ENCODE data around the gene PHF2.

The PHF2 gene

GRCh38 chr9:93593144-93593658 is 16.8 kb downstream of the PHF2 start:
- Histone ChIP-seq H3K36me3 (ENCODE audit: control insufficient read depth in 2 of 2, insufficient read depth in 2 of 2, low read length in 2 of 2) (peaks cover 0 to 2% of the 10 kb centered on the region in 2 donors), H3K4me1 (ENCODE audit: control insufficient read depth, insufficient read depth, low read length) (peaks cover 38% of the 10 kb centered on the region), H3K27me3 (ENCODE audit: control insufficient read depth in 1 of 2, insufficient read depth in 2 of 2, low read length in 2 of 2) (no peaks in the 10 kb centered on the region), H3K9me3 (ENCODE audit: control insufficient read depth in 2 of 2, low read length in 2 of 2) (no peaks in the 10 kb centered on the region), H3K27ac (ENCODE audit: low read length) (no peak overlapping the region), H3K9ac (ENCODE audit: low read length in 2 of 2) (no peak overlapping the region), H3K4me3 (ENCODE audit: low read length in 2 of 2) (no peak overlapping the region)

DNA sequence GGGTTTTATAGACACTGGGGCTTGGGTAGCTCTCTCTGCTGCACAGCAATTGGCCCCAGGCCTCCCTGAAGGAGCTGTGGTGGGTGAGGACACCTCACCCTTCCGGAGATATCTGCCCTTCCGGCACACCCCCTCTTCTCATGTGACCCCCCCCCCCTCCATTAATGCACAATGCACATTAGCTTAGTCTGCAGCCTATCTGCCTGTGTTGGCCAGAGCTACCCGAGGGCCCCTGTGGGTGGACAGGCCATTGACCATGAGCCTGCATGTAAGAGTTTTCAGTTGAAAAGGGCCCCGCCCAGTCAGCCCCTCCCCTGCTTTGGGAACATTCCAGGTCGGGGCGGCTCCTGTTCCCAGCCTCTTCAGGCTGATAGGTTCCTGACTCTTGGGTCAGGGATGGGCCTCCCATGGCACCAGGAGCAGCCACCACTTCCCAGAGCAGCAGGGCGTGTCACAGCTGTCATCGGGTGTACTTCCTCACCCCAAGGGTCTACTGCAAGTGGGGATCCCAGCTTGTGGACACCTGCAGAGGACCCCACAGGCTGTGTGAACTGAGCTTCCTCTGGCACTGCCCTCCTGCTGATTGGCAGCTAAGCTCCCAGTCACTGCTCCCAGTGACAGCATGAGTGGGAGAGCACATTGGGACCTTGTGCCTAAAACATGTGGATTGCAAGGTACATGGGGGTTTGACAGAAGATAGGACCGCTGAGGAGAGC is 17.8 kb downstream of the PHF2 start:
- no peak overlapping the region for H3K27ac ChIP-seq (ENCODE audit: low read length)
- peaks cover 0 to 4% of the 10 kb centered on the region in 2 donors for H3K36me3 ChIP-seq (ENCODE audit: control insufficient read depth in 2 of 2, insufficient read depth in 2 of 2, low read length in 2 of 2)
- no peaks in the 10 kb centered on the region for H3K9me3 ChIP-seq (ENCODE audit: control insufficient read depth in 2 of 2, low read length in 2 of 2)
- H3K27me3 ChIP-seq (ENCODE audit: control insufficient read depth in 1 of 2, insufficient read depth in 2 of 2, low read length in 2 of 2): no peaks in the 10 kb centered on the region
- H3K4me1 ChIP-seq (ENCODE audit: control insufficient read depth, insufficient read depth, low read length): peaks cover 36% of the 10 kb centered on the region
- no peak overlapping the region for H3K9ac ChIP-seq (ENCODE audit: low read length in 2 of 2)
- no peak overlapping the region for H3K4me3 ChIP-seq (ENCODE audit: low read length in 2 of 2)

- Histone ChIP-seq H3K27me3 (ENCODE audit: control insufficient read depth in 1 of 2, insufficient read depth in 2 of 2, low read length in 2 of 2) (no peaks in the 10 kb centered on the region), H3K4me1 (ENCODE audit: control insufficient read depth, insufficient read depth, low read length) (peaks cover 39% of the 10 kb centered on the region), H3K9me3 (ENCODE audit: control insufficient read depth in 2 of 2, low read length in 2 of 2) (no peaks in the 10 kb centered on the region), H3K4me3 (ENCODE audit: low read length in 2 of 2) (no peak overlapping the region), H3K27ac (ENCODE audit: low read length) (no peak overlapping the region), H3K9ac (ENCODE audit: low read length in 2 of 2) (no peak overlapping the region), H3K36me3 (ENCODE audit: control insufficient read depth in 2 of 2, insufficient read depth in 2 of 2, low read length in 2 of 2) (peaks cover 0 to 4% of the 10 kb centered on the region in 2 donors)
These were observed 19.1 kb downstream of the PHF2 start for GRCh38 chr9:93595461-93595860.

DNA sequence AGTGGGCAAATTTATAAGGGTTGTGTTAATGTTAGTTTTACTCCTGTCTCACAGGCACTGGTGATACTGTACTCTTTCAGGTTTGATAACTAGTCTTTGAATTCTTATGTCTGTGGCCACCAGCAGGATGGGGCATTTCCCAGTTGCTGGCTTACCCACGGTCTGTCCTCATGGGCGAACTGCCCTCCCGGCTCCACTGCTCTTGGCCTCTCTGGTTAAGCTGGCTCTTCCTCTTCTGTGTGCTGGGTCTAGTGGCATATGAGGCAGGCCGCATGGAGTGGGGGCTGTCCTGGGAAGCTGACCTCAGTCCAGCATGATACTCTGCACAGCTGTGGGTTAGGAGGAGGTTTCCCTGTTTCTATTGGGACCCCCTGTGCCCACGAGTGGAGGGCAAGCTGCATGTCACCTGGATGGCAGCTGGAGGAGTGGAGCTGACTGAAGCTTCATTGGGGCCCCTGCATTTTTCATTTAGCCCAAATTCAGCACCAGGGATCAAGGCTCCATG is 19.5 kb downstream of the PHF2 start:
- Histone ChIP-seq H3K9ac (ENCODE audit: low read length in 2 of 2) (no peak overlapping the region), H3K4me3 (ENCODE audit: low read length in 2 of 2) (no peak overlapping the region), H3K27ac (ENCODE audit: low read length) (no peak overlapping the region), H3K27me3 (ENCODE audit: control insufficient read depth in 1 of 2, insufficient read depth in 2 of 2, low read length in 2 of 2) (no peaks in the 10 kb centered on the region), H3K4me1 (ENCODE audit: control insufficient read depth, insufficient read depth, low read length) (peaks cover 40% of the 10 kb centered on the region), H3K36me3 (ENCODE audit: control insufficient read depth in 2 of 2, insufficient read depth in 2 of 2, low read length in 2 of 2) (peaks cover 0 to 4% of the 10 kb centered on the region in 2 donors), H3K9me3 (ENCODE audit: control insufficient read depth in 2 of 2, low read length in 2 of 2) (no peaks in the 10 kb centered on the region)

DNA sequence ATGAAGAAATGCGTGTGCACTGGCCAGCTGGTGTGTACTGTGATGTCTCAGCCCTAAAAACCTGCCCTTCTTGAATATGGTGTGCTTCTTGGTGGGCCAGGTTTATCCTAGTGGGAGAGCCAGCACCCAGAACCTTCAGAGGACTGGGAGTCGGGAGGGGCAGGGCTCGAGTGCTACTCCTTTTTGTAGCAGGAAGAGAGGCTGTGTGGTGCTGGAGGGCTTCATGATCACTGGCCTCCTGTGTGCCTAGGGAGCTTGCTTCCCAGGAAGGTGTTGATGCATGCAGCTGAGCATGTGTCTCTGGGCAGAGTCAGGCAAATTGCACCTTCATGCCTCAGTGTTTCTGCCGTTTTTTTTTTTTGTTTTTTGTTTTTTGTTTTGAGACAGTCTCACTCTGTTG is 20.0 kb downstream of the PHF2 start:
- no peaks in the 10 kb centered on the region for H3K27me3 ChIP-seq (ENCODE audit: control insufficient read depth in 1 of 2, insufficient read depth in 2 of 2, low read length in 2 of 2)
- H3K4me3 ChIP-seq (ENCODE audit: low read length in 2 of 2): no peak overlapping the region
- peaks cover 39% of the 10 kb centered on the region for H3K4me1 ChIP-seq (ENCODE audit: control insufficient read depth, insufficient read depth, low read length)

GRCh38 chr9:93597142-93597706 is 20.8 kb downstream of the PHF2 start:
- Histone ChIP-seq H3K4me1 (ENCODE audit: control insufficient read depth, insufficient read depth, low read length) (peaks cover 34% of the 10 kb centered on the region), H3K27me3 (ENCODE audit: control insufficient read depth in 1 of 2, insufficient read depth in 2 of 2, low read length in 2 of 2) (no peaks in the 10 kb centered on the region), H3K4me3 (ENCODE audit: low read length in 2 of 2) (no peak overlapping the region), H3K9ac (ENCODE audit: low read length in 2 of 2) (no peak overlapping the region), H3K36me3 (ENCODE audit: control insufficient read depth in 2 of 2, insufficient read depth in 2 of 2, low read length in 2 of 2) (peaks cover 0 to 4% of the 10 kb centered on the region in 2 donors), H3K27ac (ENCODE audit: low read length) (no peak overlapping the region), H3K9me3 (ENCODE audit: control insufficient read depth in 2 of 2, low read length in 2 of 2) (no peaks in the 10 kb centered on the region)

More for the DNA sequence above, 20.0 kb downstream of the PHF2 start:
- H3K27ac ChIP-seq (ENCODE audit: low read length): no peak overlapping the region
- no peaks in the 10 kb centered on the region for H3K9me3 ChIP-seq (ENCODE audit: control insufficient read depth in 2 of 2, low read length in 2 of 2)
- H3K36me3 ChIP-seq (ENCODE audit: control insufficient read depth in 2 of 2, insufficient read depth in 2 of 2, low read length in 2 of 2): peaks cover 0 to 4% of the 10 kb centered on the region in 2 donors
- no peak overlapping the region for H3K9ac ChIP-seq (ENCODE audit: low read length in 2 of 2)

GRCh38 chr9:93597871-93598646 is 21.7 kb downstream of the PHF2 start:
- H3K27ac ChIP-seq (ENCODE audit: low read length): no peak overlapping the region
- H3K4me3 ChIP-seq (ENCODE audit: low read length in 2 of 2): no peak overlapping the region

DNA sequence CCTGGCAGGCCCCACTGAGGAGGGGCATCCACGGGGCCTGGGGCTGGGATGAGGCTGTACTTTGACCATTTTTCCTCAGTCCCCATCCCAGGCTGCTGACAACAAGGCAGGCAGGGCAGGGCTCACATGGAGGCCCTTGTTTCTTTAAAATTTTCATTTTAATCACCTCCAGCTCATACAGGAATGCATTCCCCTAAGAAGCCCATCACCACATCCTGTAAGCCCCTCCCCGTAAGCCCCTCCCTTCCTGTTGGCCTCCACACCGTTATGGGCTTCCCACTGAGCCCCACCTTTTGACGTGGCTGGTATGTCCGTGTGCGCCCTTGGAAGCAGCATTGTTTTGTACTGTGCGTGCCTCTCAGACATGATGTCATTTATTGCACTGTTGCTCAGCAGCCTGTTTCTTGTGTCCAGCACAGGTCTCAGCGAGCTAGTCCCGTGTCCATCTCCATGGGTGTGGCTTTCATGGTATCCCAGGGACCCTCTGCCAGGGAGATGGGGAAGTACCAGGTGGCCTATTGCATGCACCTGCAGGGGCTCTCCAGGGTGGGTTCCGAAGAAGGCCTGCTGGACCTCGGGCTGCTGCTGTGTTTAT is 22.4 kb downstream of the PHF2 start:
- Histone ChIP-seq H3K27ac (ENCODE audit: low read length) (no peak overlapping the region), H3K4me3 (ENCODE audit: low read length in 2 of 2) (no peak overlapping the region), H3K9ac (ENCODE audit: low read length in 2 of 2) (no peak overlapping the region), H3K36me3 (ENCODE audit: control insufficient read depth in 2 of 2, insufficient read depth in 2 of 2, low read length in 2 of 2) (peaks cover 0 to 4% of the 10 kb centered on the region in 2 donors), H3K9me3 (ENCODE audit: control insufficient read depth in 2 of 2, low read length in 2 of 2) (no peaks in the 10 kb centered on the region), H3K27me3 (ENCODE audit: control insufficient read depth in 1 of 2, insufficient read depth in 2 of 2, low read length in 2 of 2) (no peaks in the 10 kb centered on the region), H3K4me1 (ENCODE audit: control insufficient read depth, insufficient read depth, low read length) (peaks cover 33% of the 10 kb centered on the region)

More at GRCh38 chr9:93597871-93598646, 21.7 kb downstream of the PHF2 start:
- no peaks in the 10 kb centered on the region for H3K27me3 ChIP-seq (ENCODE audit: control insufficient read depth in 1 of 2, insufficient read depth in 2 of 2, low read length in 2 of 2)
- no peaks in the 10 kb centered on the region for H3K9me3 ChIP-seq (ENCODE audit: control insufficient read depth in 2 of 2, low read length in 2 of 2)
- peaks cover 0 to 4% of the 10 kb centered on the region in 2 donors for H3K36me3 ChIP-seq (ENCODE audit: control insufficient read depth in 2 of 2, insufficient read depth in 2 of 2, low read length in 2 of 2)
- H3K4me1 ChIP-seq (ENCODE audit: control insufficient read depth, insufficient read depth, low read length): peaks cover 31% of the 10 kb centered on the region
- no peak overlapping the region for H3K9ac ChIP-seq (ENCODE audit: low read length in 2 of 2)

GRCh38 chr9:93599571-93600403 is 23.4 kb downstream of the PHF2 start:
- Histone ChIP-seq H3K4me1 (ENCODE audit: control insufficient read depth, insufficient read depth, low read length) (peaks cover 31% of the 10 kb centered on the region), H3K9me3 (ENCODE audit: control insufficient read depth in 2 of 2, low read length in 2 of 2) (no peaks in the 10 kb centered on the region), H3K4me3 (ENCODE audit: low read length in 2 of 2) (no peak overlapping the region), H3K27me3 (ENCODE audit: control insufficient read depth in 1 of 2, insufficient read depth in 2 of 2, low read length in 2 of 2) (no peaks in the 10 kb centered on the region), H3K9ac (ENCODE audit: low read length in 2 of 2) (no peak overlapping the region), H3K27ac (ENCODE audit: low read length) (no peak overlapping the region), H3K36me3 (ENCODE audit: control insufficient read depth in 2 of 2, insufficient read depth in 2 of 2, low read length in 2 of 2) (peaks cover 0 to 4% of the 10 kb centered on the region in 2 donors)

- H3K27ac ChIP-seq (ENCODE audit: low read length): no peak overlapping the region
- H3K36me3 ChIP-seq (ENCODE audit: control insufficient read depth in 2 of 2, insufficient read depth in 2 of 2, low read length in 2 of 2): peaks cover 0 to 4% of the 10 kb centered on the region in 2 donors
- no peak overlapping the region for H3K9ac ChIP-seq (ENCODE audit: low read length in 2 of 2)
- no peaks in the 10 kb centered on the region for H3K27me3 ChIP-seq (ENCODE audit: control insufficient read depth in 1 of 2, insufficient read depth in 2 of 2, low read length in 2 of 2)
- H3K9me3 ChIP-seq (ENCODE audit: control insufficient read depth in 2 of 2, low read length in 2 of 2): no peaks in the 10 kb centered on the region
- H3K4me1 ChIP-seq (ENCODE audit: control insufficient read depth, insufficient read depth, low read length): peaks cover 31% of the 10 kb centered on the region
- no peak overlapping the region for H3K4me3 ChIP-seq (ENCODE audit: low read length in 2 of 2)
These were observed 24.1 kb downstream of the PHF2 start for GRCh38 chr9:93600504-93600903.

All from stomach smooth muscle (tissue), 2 donors.